ENCODE measurements around the gene C2. TPM values are rescaled to one million over a fixed set of nuclear protein-coding genes. Genes with fewer than 3 reads are reported as not detected.
"Not testable (repeated sequence)": the region's sequence is repeated elsewhere in the genome, so short reads cannot be mapped to it uniquely, and the experiment has no call there.

C2 gene
- total RNA-seq, 1 experiment from 2014 or later = 3.7 TPM

DNA sequence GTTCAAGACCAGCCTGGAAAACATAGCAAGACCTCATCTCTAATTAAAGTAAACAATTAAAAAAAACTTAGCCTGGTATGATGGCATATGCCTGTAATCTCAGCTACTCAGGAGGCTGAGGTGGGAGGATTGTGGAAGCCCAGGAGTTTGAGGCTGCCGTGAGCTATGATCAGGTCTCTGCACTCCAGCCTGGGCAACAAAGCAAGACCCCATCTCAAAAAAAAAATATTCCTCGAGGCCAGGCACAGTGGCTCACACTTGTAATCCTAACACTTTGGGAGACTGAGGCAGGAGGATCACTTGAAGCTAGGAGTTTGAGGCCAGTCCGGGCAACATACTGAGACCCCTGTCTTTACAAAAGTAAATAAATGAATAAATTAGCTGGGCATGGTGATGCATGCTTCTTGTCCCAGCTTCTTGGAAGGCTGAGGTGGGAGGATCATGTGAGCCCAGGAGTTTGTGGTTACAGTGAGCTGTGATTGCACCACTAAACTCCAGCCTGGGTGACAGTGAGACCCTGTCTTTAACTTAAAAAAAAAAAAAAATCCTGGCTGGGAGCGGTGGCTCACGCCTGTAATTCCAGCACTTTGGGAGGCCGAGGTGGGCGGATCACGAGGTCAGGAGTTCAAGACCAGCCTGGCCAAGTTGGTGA is 9.3 kb upstream of the C2 start:
- in situ Hi-C loops (cut with HindIII; ENCODE audit: low sequenced_read_pairs) = no loop called here
- DNase-seq (ENCODE audit: low spot score) = no peak

DNA sequence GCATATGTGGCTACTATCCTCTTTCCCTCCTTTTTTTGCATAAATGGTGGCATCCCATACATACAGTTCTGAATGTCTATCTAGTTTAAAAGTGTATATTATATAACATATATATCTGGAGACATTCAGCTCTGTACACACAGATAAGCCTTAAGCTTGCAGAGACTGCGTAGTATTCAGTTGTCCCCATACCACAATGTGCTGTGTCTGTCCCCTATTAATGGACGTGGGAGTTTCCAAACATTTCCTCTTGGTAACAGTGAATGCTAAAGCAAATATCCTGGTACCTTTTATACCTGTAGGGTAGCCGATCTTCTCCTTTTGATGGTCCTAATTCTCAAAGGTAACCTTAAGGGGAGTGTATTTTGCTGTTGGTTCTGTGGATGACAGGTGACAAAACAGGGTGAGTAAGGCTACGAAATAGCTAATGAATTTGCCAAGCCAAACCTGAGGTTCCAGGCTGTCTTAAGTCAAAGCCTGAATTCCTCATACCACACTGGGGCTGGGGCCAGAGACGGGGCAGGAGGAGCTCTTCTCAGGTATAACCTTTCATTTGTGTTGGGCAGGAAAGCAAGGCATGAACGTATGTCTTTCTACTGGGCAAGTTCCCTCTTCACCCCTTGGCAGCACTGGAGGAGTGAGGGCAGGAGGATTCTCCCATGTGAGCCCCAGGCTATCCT is 7.8 kb upstream of the C2 start:
- DNase-seq (ENCODE audit: low spot score) = no peak
- in situ Hi-C loops (cut with HindIII; ENCODE audit: low sequenced_read_pairs) = no loop called here

DNA sequence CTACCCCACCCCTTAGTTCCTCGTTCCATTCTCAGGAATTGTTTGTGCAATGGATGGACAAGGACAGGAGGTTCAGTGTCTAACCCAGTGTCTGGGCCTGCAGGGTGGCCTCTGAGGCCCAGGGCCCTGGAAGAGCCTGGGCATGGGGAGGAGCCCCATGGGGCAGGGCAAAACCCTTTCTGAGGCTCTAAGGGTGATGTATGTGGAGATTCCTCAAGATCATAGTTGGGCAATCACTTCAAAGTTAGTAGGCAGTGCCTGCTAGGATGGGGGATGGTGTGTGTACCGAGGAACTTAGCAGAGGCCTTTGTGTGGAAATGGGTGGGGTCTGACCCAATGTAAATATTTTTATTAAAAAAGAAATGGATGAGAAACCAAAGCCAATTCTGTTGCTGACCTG is 6.7 kb upstream of the C2 start:
- in situ Hi-C loops (cut with HindIII; ENCODE audit: low sequenced_read_pairs) = no loop called here
- no peak for DNase-seq (ENCODE audit: low spot score)

GRCh38 chr6:31922942-31923341 is 4.6 kb upstream of the C2 start:
- in situ Hi-C loops (cut with HindIII; ENCODE audit: low sequenced_read_pairs) = no loop called here
- DNase-seq (ENCODE audit: low spot score) = peak; percentile 27

DNA sequence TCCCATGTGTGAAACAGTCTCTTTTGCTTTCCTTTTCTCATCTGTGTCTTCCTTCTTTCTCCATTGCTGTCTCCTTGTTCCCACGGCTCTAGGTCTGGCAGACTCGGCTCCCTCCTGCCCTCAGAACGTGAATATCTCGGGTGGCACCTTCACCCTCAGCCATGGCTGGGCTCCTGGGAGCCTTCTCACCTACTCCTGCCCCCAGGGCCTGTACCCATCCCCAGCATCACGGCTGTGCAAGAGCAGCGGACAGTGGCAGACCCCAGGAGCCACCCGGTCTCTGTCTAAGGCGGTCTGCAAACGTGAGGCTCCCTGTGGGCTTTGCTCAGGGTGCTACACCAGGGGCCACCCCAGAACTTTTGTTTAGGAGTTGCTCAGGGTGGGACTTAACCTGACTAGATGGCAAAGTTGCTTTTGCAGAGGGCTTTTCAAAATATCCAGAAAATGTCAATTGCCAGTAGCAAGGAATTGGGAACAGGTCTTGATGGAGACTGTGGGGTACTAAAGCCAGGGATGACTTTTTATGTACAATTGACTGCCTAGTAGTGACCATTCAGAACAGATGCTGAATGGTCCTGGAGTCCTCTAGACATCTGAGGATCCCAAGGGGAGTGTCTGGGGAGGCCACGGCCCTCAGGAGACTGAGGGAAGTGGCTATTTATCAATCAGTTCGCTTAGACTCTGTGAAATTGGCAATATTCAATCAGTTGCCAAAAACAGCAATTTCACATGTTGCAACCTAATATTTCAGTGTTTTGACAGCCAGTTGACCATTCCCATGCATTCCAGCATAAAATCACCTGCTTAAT is 550 bp downstream of the C2 start:
- DNase-seq (ENCODE audit: low spot score) = no peak
- in situ Hi-C loops (cut with HindIII; ENCODE audit: low sequenced_read_pairs) = no loop called here

DNA sequence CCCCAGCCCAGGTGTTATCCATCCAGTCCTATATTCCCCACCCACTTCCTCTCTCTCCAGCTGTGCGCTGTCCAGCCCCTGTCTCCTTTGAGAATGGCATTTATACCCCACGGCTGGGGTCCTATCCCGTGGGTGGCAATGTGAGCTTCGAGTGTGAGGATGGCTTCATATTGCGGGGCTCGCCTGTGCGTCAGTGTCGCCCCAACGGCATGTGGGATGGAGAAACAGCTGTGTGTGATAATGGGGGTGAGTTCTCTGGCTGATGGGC is 1.1 kb downstream of the C2 start:
- in situ Hi-C loops (cut with HindIII; ENCODE audit: low sequenced_read_pairs) = no loop called here

GRCh38 chr6:31930962-31931361 is 3.4 kb downstream of the C2 start:
- no peak for DNase-seq (ENCODE audit: low spot score)
- in situ Hi-C loops (cut with HindIII; ENCODE audit: low sequenced_read_pairs) = no loop called here

More for the DNA sequence above, 1.1 kb downstream of the C2 start:
- DNase-seq (ENCODE audit: low spot score) = no peak

DNA sequence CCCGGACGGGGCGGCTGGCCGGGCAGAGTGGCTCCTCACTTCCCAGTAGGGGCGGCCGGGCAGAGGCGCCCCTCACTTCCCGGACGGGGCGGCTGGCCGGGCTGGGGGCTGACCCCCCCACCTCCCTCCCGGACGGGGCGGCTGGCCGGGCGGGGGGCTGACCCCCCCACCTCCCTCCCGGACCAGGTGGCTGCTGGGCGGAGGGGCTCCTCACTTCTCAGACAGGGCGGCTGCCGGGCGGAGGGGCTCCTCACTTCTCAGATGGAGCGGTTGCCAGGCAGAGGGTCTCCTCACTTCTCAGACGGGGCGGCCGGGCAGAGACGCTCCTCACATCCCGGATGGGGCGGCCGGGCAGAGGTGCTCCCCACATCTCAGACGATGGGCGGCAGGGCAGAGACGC is 4.6 kb downstream of the C2 start:
- in situ Hi-C loops (cut with HindIII; ENCODE audit: low sequenced_read_pairs); DNase-seq (ENCODE audit: low spot score): not testable (repeated sequence)

- no peak for DNase-seq (ENCODE audit: low spot score)
- in situ Hi-C loops (cut with HindIII; ENCODE audit: low sequenced_read_pairs) = no loop called here
These were observed 6.0 kb downstream of the C2 start for GRCh38 chr6:31933537-31933936.

DNA sequence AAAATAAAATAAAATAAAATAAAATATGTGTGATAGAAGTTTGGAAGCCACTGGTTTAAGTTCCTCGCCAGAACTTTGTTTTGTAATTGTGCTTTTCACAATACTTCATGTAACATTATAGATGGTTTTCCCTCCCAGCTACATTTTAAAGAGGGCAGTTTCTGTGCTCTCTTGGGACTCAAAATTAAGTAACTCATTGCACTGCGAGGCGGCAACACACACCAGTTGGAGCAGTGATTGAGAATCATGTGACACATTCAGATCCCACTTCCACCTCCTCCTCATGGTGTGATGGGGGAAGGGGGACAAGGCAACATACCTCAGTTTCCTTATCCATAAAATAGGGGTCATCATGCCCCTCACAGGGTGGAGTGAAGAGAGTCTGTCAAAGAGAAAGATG is 7.5 kb downstream of the C2 start:
- DNase-seq (ENCODE audit: low spot score) = no peak
- in situ Hi-C loops (cut with HindIII; ENCODE audit: low sequenced_read_pairs) = no loop called here

- DNase-seq (ENCODE audit: low spot score) = no peak
- in situ Hi-C loops (cut with HindIII; ENCODE audit: low sequenced_read_pairs) = no loop called here
These were observed 8.3 kb downstream of the C2 start for GRCh38 chr6:31935823-31936222.

DNA sequence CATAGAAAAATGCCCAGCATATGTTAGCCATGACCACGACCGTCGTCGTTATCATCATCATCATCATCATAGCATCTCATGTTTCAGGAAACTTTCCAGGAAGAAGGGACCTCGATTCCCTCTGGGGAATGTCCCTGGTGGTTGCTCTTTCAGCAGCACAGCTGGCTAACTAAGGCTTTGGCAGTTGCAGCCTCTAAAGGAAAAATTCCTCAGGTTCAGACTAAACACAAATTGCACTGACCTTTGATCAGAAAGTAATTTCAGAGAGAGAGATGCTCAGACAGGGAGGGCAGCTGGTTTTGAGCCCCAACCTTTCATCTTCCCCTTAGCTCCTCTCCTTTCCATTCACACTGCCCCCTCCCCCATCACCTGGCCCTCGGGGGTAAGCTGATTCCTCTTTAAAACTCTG is 12.7 kb downstream of the C2 start:
- in situ Hi-C loops (cut with HindIII; ENCODE audit: low sequenced_read_pairs) = no loop called here
- DNase-seq (ENCODE audit: low spot score) = no peak

- no peak for DNase-seq (ENCODE audit: low spot score)
- in situ Hi-C loops (cut with HindIII; ENCODE audit: low sequenced_read_pairs) = no loop called here
These were observed 16.2 kb downstream of the C2 start for GRCh38 chr6:31943742-31944141.

DNA sequence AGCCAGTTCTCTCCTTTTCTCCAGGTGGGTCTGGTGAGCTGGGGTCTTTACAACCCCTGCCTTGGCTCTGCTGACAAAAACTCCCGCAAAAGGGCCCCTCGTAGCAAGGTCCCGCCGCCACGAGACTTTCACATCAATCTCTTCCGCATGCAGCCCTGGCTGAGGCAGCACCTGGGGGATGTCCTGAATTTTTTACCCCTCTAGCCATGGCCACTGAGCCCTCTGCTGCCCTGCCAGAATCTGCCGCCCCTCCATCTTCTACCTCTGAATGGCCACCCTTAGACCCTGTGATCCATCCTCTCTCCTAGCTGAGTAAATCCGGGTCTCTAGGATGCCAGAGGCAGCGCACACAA is 17.6 kb downstream of the C2 start:
- in situ Hi-C loops (cut with HindIII; ENCODE audit: low sequenced_read_pairs) = no loop called here
- no peak for DNase-seq (ENCODE audit: low spot score)

DNA sequence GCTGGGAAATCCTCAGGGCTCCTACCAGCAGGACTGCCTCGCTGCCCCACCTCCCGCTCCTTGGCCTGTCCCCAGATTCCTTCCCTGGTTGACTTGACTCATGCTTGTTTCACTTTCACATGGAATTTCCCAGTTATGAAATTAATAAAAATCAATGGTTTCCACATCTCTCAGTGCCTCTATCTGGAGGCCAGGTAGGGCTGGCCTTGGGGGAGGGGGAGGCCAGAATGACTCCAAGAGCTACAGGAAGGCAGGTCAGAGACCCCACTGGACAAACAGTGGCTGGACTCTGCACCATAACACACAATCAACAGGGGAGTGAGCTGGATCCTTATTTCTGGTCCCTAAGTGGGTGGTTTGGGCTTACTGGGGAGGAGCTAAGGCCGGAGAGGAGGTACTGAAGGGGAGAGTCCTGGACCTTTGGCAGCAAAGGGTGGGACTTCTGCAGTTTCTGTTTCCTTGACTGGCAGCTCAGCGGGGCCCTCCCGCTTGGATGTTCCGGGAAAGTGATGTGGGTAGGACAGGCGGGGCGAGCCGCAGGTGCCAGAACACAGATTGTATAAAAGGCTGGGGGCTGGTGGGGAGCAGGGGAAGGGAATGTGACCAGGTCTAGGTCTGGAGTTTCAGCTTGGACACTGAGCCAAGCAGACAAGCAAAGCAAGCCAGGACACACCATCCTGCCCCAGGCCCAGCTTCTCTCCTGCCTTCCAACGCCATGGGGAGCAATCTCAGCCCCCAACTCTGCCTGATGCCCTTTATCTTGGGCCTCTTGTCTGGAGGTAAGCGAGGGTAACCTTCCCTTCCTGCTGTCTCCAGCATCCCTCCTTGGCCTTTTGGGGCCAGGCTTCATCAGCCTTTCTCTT is 18.2 kb downstream of the C2 start, which contains the start of gene CFB:
Gene CFB, plus strand, starts transcription at position 589 of the 863 bp plus-strand sequence. Its CDS starts 127 bp downstream, at position 716.
- in situ Hi-C loops (cut with HindIII; ENCODE audit: low sequenced_read_pairs) = no loop called here
- no peak for DNase-seq (ENCODE audit: low spot score)

GRCh38 chr6:31946370-31946885 is 18.9 kb downstream of the C2 start:
- no peak for DNase-seq (ENCODE audit: low spot score)
- in situ Hi-C loops (cut with HindIII; ENCODE audit: low sequenced_read_pairs) = no loop called here

DNA sequence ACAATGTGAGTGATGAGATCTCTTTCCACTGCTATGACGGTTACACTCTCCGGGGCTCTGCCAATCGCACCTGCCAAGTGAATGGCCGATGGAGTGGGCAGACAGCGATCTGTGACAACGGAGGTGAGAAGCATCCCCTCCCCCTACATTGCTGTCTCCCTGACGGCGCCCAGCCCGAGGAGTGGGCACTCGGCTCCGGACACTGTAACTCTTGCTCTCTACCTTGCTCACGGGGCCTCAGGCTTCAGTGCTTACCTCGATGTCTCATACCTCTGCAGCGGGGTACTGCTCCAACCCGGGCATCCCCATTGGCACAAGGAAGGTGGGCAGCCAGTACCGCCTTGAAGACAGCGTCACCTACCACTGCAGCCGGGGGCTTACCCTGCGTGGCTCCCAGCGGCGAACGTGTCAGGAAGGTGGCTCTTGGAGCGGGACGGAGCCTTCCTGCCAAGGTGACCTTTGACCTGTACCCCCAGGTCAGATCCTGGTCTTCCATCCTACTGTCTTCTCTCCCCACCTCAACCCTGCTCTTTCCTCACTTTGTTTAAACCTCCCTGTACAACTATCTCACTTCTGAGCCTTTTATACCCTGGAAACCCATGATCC is 19.7 kb downstream of the C2 start:
- in situ Hi-C loops (cut with HindIII; ENCODE audit: low sequenced_read_pairs) = no loop called here
- DNase-seq (ENCODE audit: low spot score) = no peak

- in situ Hi-C loops (cut with HindIII; ENCODE audit: low sequenced_read_pairs) = no loop called here
- DNase-seq (ENCODE audit: low spot score) = no peak
These were observed 20.3 kb downstream of the C2 start for GRCh38 chr6:31947864-31948263.

DNA sequence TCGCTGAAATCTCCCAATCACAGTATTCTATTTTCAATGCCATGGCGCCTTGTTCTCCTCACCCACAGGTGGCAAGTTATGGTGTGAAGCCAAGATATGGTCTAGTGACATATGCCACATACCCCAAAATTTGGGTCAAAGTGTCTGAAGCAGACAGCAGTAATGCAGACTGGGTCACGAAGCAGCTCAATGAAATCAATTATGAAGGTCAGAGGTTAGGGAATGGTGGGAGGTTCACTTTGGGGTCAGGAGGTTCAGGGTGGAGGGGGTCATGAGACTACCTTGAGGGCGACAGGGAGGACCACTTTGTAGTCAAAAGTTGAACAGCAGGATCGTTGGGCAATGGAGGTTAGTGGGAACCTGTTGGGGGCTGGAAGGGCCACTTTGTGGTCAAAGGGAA is 20.8 kb downstream of the C2 start:
- DNase-seq (ENCODE audit: low spot score) = no peak
- in situ Hi-C loops (cut with HindIII; ENCODE audit: low sequenced_read_pairs) = no loop called here

Measured in G401 (cell line).